H1 (cell line): ENCODE results near the gene UBE3C. TPM values are rescaled to one million over a fixed set of nuclear protein-coding genes. Genes with fewer than 3 reads are reported as not detected.

Source experiments
- ASH2L ChIP-seq: fragments of 200-600, 300-600 bp; sonication (generic); IDR thresholded peaks from one replicate; pipeline ENCODE4 v1.7.1; 2017; ENCODE audit warnings: low read length
- CBX5 ChIP-seq: fragments of 300-800, 300-1000 bp; sonication (generic); IDR thresholded peaks from 2 replicates; pipeline ENCODE4 v1.7.1; 2016; ENCODE audit warnings: antibody characterized with exemption, low read length, low read depth
- CBX8 ChIP-seq: fragments of 300-800, 300-1000 bp; sonication (generic); IDR thresholded peaks from 2 replicates; pipeline ENCODE4 v1.7.1; 2016; ENCODE audit warnings: low read depth, low read length, borderline replicate concordance
- CHD2 ChIP-seq: IDR thresholded peaks from 2 replicates; pipeline ENCODE4 v1.6.1; 2012; ENCODE audit warnings: low read length, improper control_type of control experiment
- CREB1 ChIP-seq: IDR thresholded peaks from 2 replicates; pipeline ENCODE4 v1.6.1; 2012; ENCODE audit warnings: inconsistent platforms
- EP300 ChIP-seq, 2 experiments: IDR thresholded peaks; 1 replicate in 1 of 2; 2 replicates in 1 of 2; pipeline ENCODE4 v1.6.1; 2011 to 2012; ENCODE audit warnings: low read depth in 2 of 2, low read length in 2 of 2, mild to moderate bottlenecking in 2 of 2, borderline replicate concordance in 1 of 2, inconsistent platforms in 1 of 2, moderate library complexity in 1 of 2
- GABPA ChIP-seq: IDR thresholded peaks from 2 replicates; pipeline ENCODE4 v1.6.1; 2011; ENCODE audit warnings: mild to moderate bottlenecking, low read length, moderate library complexity, borderline replicate concordance; ENCODE audit not compliant: insufficient read depth
- GTF2F1 ChIP-seq: IDR thresholded peaks from 2 replicates; pipeline ENCODE4 v1.6.1; 2012; ENCODE audit warnings: low read depth, low read length, improper control_type of control experiment, borderline replicate concordance
- HDAC2 ChIP-seq, 2 experiments: fragments of 300-600 bp in 1 of 2; sonication (generic) in 1 of 2; IDR thresholded peaks; 2 replicates each; pipeline ENCODE4 v1.6.1; 2011 to 2012; ENCODE audit warnings: low read depth in 2 of 2, low read length in 2 of 2, mild to moderate bottlenecking in 2 of 2, moderate library complexity in 2 of 2, borderline replicate concordance in 1 of 2, inconsistent platforms in 1 of 2
- JUN ChIP-seq: IDR thresholded peaks from 2 replicates; pipeline ENCODE4 v1.6.1; 2011; ENCODE audit warnings: low read depth, mild to moderate bottlenecking, improper control_type of control experiment, low read length
- JUND ChIP-seq: IDR thresholded peaks from 2 replicates; pipeline ENCODE4 v1.6.1; 2011; ENCODE audit warnings: mild to moderate bottlenecking, improper control_type of control experiment, low read length
- MAX ChIP-seq: IDR thresholded peaks from 2 replicates; pipeline ENCODE4 v1.6.1; 2012; ENCODE audit warnings: inconsistent platforms
- RBBP5 ChIP-seq: IDR thresholded peaks from 2 replicates; pipeline ENCODE4 v1.7.1; 2012; ENCODE audit warnings: low read depth, mild to moderate bottlenecking, inconsistent platforms, low read length, moderate library complexity, borderline replicate concordance
- RFX5 ChIP-seq: IDR thresholded peaks from 2 replicates; pipeline ENCODE4 v1.6.1; 2011; ENCODE audit warnings: low read depth, low read length, improper control_type of control experiment, borderline replicate concordance
- RNF2 ChIP-seq: fragments of 200-900, 300-1000 bp; sonication (generic); IDR thresholded peaks from 2 replicates; pipeline ENCODE4 v1.7.1; 2016; ENCODE audit warnings: borderline replicate concordance, low read depth, mild to moderate bottlenecking, antibody characterized with exemption, low read length; ENCODE audit not compliant: poor library complexity, severe bottlenecking; ENCODE audit errors: missing control alignments
- SIX5 ChIP-seq: IDR thresholded peaks from 2 replicates; pipeline ENCODE4 v1.6.1; 2011; ENCODE audit warnings: mild to moderate bottlenecking, low read depth, low read length
- SRF ChIP-seq: IDR thresholded peaks from 2 replicates; pipeline ENCODE4 v1.6.1; 2011; ENCODE audit warnings: mild to moderate bottlenecking, low read depth, low read length, moderate library complexity
- polyA plus RNA-seq, 7 experiments: library from polyadenylated mRNA; depleted of rRNA in 3 of 7; stranded (reverse) in 5 of 7; unstranded in 2 of 7; fragments of >200 nt in 5 of 7; fragments of 200-250 nt in 2 of 7; gene quantifications; 1 replicate in 5 of 7; 2 replicates in 1 of 7; 4 replicates in 1 of 7; pipeline versions ENCODE4 v1.2.1 to v1.2.3, GENCODE V29; 2011 to 2013; ENCODE audit warnings: missing spikeins in 2 of 7, mixed read lengths in 2 of 7
- total RNA-seq: library from RNA; stranded (reverse); fragmentation: NEBNext Ultra II Directional; extraction: Animal tissue kit (Norgen Biotek cat#: 25700); gene quantifications from 2 replicates; pipeline ENCODE4 v1.2.1, GENCODE V29; 2021

Gene UBE3C
- total and polyA plus RNA-seq, 2 of the 8 experiments (the other 6 are each of a cell fraction or from before 2014, with no cell fraction given), result 32.0 to 54.1 TPM

GRCh38 chr7:157139111-157139809, 534 bp downstream of the UBE3C start (continued):
- TF ChIP-seq RNF2 (no peak), RFX5 (no peak), CBX5 (no peak), SIX5 (no peak), EP300 (IDR thresholded peaks at IDR 0.05; ENCODE audit: borderline replicate concordance in 1 of 2, low read depth in 2 of 2, low read length in 2 of 2) (no peak), HDAC2 (IDR thresholded peaks at IDR 0.05; ENCODE audit: borderline replicate concordance in 1 of 2, low read depth in 2 of 2, low read length in 2 of 2) (0 out of 4 replicates have a peak, but pooled peaks of 1 of the 2 experiments have one; percentile 34), SRF (no peak), CHD2 (no peak), MAX (peak; percentile 68; the same call in 1 of the 2 replicates), ASH2L (peak; percentile 26), JUND (no peak), JUN (no peak), RBBP5 (0 out of 2 replicates have a peak, but pooled peaks have one; percentile 9), GABPA (no peak), CREB1 (no peak), GTF2F1 (no peak), CBX8 (no peak)
